Tibial nerve (tissue), 3 donors: ENCODE results near the gene DYNC1H1.

Experiments
- CTCF ChIP-seq, 5 experiments: fragments of 200-600 bp in 3 of 5; fragments of 450-650 bp in 2 of 5; sonication (generic) in 3 of 5; IDR thresholded peaks; one replicate each; pipeline ENCODE4 v1.5.1; 2016 to 2019; ENCODE audit warnings: antibody characterized with exemption in 5 of 5, mild to moderate bottlenecking in 3 of 5, moderate library complexity in 2 of 5
- POLR2A ChIP-seq, 2 donors: fragments of 450-650 bp; IDR thresholded peaks; one replicate each; pipeline ENCODE4 v1.6.1; 2017; ENCODE audit warnings: antibody characterized with exemption in 2 of 2, mild to moderate bottlenecking in 2 of 2, moderate library complexity in 2 of 2

- TF ChIP-seq CTCF (IDR thresholded peaks at IDR 0.05) (no peak), POLR2A (IDR thresholded peaks at IDR 0.05) (no peak)
Measured at GRCh38 chr14:102028733-102029132, 64.4 kb downstream of the DYNC1H1 start.
